Measurements from ENCODE around the gene ARPC3. TPM values are rescaled to one million over a fixed set of nuclear protein-coding genes. Genes with fewer than 3 reads are reported as not detected.
A peak's percentile ranks its signal among the peaks of the same experiment; 100 is the strongest.
"Not testable (repeated sequence)": the region's sequence is repeated elsewhere in the genome, so short reads cannot be mapped to it uniquely, and the experiment has no call there.

Gene ARPC3
- total RNA-seq, 1 donor from 2014 or later, result 133 TPM

DNA sequence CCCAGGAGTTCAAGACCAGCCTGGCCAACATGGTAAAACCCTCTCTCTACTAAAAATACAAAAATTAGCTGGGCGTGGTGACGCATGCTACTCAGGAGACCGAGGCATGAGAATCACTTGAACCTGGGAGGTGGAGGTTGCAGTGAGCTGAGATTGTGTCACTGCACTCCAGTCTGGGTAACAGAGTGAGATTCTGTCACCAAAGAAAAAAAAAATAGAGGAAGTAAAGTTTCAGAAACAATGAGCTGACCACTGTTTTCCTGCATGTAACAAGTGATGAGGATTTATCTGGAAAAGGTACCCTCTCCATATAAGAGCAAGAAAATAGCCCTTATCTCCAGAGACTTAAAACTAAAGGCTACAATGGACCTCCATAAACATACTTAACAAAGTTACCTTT is 33.0 kb downstream of the ARPC3 start:
- DNase-seq, result not testable (repeated sequence)

DNA sequence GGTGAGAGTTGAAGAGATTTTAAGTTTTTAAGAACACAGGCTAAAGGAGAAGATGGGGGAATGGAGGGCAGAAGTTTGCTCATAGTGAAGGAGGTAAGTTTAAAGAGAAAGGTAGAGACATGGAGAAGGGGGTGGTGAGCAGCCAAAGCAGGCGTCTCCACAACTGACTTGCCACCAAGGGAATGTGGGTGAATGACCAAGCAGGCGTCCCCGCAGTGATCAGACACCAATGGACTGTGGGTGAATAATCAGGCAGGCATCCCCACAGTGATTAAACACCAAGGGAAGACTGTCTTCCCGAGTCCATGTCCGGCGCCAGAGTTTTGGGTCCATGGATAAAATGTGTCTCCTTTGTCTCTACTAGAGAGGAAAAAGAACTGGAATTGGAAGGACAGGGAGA is 40.1 kb downstream of the ARPC3 start:
- DNase-seq, result not testable (repeated sequence)

DNA sequence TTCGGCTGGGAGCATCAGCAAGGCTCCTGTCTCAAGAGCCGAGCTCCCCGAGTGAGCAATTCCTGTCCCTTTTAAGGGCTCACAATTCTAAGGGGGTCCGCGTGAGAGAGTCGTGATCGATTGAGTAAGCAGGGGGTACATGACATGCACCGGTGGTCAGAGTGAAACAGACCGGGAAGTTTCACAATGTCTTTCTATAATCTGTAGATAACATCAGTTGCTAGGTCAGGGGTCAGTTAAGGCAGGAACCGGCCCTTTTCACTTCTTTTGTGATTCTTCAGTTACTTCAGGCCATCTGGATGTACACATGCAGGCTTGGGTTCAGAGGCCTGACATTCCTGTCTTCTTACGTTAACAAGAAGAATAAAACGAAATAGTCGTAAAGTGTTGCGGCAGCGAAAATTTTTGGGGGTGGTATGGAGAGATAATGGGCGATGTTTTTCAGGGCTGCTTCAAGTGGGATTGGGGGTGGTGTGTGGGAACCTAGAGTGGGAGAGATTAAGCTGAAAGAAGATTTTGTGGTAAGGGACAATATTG is 44.9 kb downstream of the ARPC3 start:
- not testable (repeated sequence) for DNase-seq

DNA sequence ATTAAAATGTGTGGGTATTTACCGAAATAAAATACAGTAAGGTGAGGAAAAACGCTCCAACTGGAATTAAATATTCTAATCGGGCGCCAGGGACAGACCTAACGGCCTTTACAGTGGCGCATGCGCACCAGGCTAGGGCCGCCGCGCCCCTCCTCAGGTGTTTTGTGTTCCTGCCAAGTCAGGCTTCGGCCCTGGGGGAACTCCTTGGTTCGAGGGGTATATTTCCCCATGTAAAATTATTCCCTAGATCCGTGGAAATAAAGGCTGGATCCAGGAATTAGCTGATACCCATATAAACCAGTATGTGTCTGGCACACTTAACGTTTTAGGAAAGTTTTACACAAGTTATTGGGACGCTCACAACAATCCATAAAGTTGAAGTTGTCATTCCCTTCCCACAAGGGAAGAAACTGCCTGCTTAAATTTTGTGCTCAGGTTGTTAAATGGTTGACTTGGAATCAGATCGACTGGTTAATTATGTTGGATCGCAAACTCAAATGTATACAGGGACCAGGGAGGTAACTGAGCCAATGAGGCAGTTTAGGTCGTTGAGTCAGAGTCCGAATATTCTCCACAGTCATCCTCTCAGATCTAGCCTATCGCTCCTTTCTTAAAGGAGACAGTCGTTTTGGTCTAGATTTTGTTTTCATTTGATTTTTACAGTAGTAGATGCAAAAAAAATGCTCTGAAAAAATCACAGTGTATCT is 46.0 kb downstream of the ARPC3 start:
- peak; percentile 92 for DNase-seq

DNA sequence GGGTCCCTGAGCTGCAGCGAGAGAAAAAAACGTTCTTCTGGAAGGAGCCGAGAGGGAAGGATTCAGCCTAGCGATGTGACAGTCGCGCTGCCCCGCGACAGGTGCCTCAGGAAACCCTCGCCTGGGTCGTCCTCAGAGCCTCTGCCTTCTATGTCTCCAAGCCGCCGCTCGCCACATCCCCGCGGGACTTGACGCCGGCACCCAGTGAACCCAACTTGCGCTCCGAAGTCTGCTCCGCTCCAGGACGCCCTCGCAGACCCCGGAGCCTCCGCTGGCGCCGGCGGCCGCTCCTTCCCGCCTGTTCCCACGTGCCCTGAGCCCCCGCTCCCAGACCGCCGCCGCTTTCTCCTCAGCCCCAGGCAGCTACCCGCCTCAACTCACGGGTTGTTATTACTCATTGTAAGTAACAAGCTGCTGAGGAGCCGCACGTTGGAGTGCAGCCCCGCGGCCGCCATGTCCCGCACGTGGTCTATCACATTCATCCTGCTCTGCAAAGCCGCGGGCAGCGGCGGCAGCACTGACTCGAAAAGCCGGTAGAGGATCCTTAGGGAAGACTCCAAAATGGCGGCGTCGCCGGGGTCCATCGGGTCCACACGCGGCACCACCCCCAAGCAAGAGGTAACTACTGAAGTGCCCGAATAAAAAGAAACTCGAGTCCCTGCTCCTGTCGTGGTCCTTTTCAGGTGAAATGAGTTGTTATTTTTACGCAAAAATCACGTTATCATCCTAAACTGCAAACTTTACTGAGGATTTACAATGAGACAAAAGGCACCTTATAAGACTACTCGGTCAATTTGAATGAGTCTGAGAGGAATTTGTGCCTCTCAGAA is 46.8 kb downstream of the ARPC3 start, which contains the start of gene ANAPC7:
ANAPC7 (minus strand) TSS at position 563 of the 830 bp plus-strand sequence; CDS start at position 482, 81 bp downstream.
- DNase-seq, result peak; percentile 97

Small RNAs within 50 kb of the gene (small RNA-seq; reads per million reads assigned to genes)
- not detected for gene RF00278 (ENCODE audit: low replicate concordance)

Other genes with a start within 250 kb of the ARPC3 start
- 530 TPM for gene ATP2A2, start 169.1 kb downstream of the ARPC3 start, total RNA-seq
- 71.3 TPM for gene ANAPC7, start 46.6 kb downstream of the ARPC3 start, total RNA-seq
- gene GPN3, start 17.9 kb upstream of the ARPC3 start, total RNA-seq, result 23.7 TPM
- 8.0 TPM for gene FAM216A, start 18.5 kb upstream of the ARPC3 start, total RNA-seq
- gene VPS29, start 51.8 kb upstream of the ARPC3 start, total RNA-seq, result 88.0 TPM
- gene RAD9B, start 52.0 kb upstream of the ARPC3 start, total RNA-seq, result 5.3 TPM
- gene PPTC7, start 133.0 kb upstream of the ARPC3 start, total RNA-seq, result 28.3 TPM
- 21.5 TPM for gene TCTN1, start 163.8 kb upstream of the ARPC3 start, total RNA-seq
- 8.4 TPM for gene HVCN1, start 238.8 kb upstream of the ARPC3 start, total RNA-seq